Breast epithelium (tissue), 3 donors: ENCODE measurements around the gene LAG3.

ENCODE experiments used
- CTCF ChIP-seq, 3 donors: fragments of 450-650 bp; IDR thresholded peaks; one replicate each; pipeline ENCODE4 v1.5.1; 2016 to 2017; ENCODE audit warnings: antibody characterized with exemption in 3 of 3, mild to moderate bottlenecking in 3 of 3, moderate library complexity in 3 of 3
- POLR2A ChIP-seq: fragments of 450-650 bp; IDR thresholded peaks from one replicate; pipeline ENCODE4 v1.6.1; 2016; ENCODE audit warnings: antibody characterized with exemption, mild to moderate bottlenecking, moderate library complexity

DNA sequence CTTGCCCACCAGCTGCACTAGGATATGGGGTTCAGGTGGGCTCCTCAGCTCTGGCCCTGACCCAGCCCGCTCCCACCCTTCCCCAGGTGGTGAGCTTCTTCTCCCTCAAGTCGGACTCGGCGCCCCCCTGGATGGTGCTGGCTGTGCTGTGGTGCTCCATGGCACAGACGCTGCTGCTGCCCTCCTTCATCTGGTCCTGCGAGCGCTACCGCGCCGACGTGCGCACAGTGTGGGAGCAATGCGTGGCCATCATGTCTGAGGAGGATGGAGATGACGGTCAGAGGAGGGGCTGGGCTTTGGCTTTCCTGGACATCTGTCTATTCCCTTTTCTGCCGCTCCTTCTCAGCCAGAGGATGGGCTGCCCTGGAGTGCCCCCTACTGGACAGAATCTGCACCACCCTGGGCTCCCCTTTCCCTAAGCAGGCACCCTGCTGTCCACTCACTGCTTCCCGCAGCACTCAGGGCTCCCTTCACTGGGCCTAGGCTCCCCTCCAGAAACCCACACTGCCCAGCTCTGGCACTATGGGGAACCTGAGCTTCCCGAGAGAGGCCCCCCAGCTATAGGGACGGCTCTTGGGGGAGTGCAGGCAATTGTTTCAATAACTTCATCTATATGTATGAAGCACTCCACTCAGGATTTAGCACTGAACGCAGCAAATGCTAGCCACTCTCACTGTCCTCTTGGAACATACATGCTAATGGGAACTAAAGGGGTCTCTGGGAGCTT, 53.2 kb downstream of the LAG3 start:
- TF ChIP-seq CTCF (IDR thresholded peaks at IDR 0.05): peak; percentile 90 to 92 (median 91)
- no peak for TF ChIP-seq POLR2A
